ENCODE results near the gene PCGF1. TPM values are rescaled to one million over a fixed set of nuclear protein-coding genes. Genes with fewer than 3 reads are reported as not detected.

The PCGF1 gene
- total and polyA plus RNA-seq, 2 of the 13 experiments (the other 11 are each of a cell fraction or from before 2014, with no cell fraction given) = 20.4 to 22.6 TPM

DNA sequence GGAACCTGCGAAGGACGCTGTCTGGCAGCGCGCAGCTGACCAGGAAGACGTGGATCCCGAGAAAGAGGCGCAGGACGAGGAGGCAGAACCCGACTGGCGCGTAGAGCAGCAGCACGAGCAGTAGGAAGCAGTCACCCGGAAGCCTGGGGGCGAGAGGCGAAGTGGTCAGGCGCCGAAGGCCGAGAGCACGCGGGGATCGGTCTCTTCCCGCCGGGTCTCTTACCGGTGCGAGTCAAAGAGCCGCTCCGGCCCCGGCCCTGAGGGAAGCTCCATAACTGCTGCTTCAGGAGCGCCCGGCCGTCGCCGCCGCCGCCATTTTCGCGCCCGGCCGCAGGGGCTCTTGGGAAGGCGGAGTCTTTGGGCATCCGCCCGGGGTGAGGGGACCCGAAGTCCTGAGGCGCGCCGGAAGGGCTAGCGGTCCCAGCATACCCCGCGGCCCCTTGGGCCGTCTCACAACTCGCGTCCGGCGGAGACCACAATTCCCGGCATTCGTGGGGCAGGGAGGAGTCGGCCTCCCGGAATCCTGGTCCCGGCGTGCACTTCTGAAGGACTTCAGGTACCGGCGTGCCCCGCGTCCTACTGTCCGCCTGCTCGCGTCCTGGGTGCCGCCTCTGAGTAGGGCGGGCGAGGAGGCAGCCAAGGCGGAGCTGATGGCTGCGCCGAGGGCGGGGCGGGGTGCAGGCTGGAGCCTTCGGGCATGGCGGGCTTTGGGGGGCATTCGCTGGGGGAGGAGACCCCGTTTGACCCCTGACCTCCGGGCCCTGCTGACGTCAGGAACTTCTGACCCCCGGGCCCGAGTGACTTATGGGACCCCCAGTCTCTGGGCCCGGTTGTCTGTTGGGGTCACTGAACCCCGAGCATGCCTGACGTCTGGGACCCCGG, 22.1 kb upstream of the PCGF1 start, which contains the start of the genes AUP1 and HTRA2 (continued):
- TF ChIP-seq, protein P1, sequence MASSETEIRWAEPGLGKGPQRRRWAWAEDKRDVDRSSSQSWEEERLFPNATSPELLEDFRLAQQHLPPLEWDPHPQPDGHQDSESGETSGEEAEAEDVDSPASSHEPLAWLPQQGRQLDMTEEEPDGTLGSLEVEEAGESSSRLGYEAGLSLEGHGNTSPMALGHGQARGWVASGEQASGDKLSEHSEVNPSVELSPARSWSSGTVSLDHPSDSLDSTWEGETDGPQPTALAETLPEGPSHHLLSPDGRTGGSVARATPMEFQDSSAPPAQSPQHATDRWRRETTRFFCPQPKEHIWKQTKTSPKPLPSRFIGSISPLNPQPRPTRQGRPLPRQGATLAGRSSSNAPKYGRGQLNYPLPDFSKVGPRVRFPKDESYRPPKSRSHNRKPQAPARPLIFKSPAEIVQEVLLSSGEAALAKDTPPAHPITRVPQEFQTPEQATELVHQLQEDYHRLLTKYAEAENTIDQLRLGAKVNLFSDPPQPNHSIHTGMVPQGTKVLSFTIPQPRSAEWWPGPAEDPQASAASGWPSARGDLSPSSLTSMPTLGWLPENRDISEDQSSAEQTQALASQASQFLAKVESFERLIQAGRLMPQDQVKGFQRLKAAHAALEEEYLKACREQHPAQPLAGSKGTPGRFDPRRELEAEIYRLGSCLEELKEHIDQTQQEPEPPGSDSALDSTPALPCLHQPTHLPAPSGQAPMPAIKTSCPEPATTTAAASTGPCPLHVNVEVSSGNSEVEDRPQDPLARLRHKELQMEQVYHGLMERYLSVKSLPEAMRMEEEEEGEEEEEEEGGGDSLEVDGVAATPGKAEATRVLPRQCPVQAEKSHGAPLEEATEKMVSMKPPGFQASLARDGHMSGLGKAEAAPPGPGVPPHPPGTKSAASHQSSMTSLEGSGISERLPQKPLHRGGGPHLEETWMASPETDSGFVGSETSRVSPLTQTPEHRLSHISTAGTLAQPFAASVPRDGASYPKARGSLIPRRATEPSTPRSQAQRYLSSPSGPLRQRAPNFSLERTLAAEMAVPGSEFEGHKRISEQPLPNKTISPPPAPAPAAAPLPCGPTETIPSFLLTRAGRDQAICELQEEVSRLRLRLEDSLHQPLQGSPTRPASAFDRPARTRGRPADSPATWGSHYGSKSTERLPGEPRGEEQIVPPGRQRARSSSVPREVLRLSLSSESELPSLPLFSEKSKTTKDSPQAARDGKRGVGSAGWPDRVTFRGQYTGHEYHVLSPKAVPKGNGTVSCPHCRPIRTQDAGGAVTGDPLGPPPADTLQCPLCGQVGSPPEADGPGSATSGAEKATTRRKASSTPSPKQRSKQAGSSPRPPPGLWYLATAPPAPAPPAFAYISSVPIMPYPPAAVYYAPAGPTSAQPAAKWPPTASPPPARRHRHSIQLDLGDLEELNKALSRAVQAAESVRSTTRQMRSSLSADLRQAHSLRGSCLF (CRISPR knock-in tag; IDR thresholded peaks at IDR 0.05; ENCODE audit: borderline replicate concordance) = no peak
- TF ChIP-seq ZNF572 (CRISPR knock-in tag; IDR thresholded peaks at IDR 0.05) (no peak; the same call in 1 of the 2 replicates), RAD21 (CRISPR knock-in tag; IDR thresholded peaks at IDR 0.05) (peak; percentile 52), CBX1 (IDR thresholded peaks at IDR 0.05; ENCODE audit: low read depth) (peak; percentile 16), ZNF605 (CRISPR knock-in tag; IDR thresholded peaks at IDR 0.05) (peak; percentile 97), PHF8 (CRISPR knock-in tag; IDR thresholded peaks at IDR 0.05) (peak; percentile 95), RBM22 (optimal IDR thresholded peaks at IDR 0.05; ENCODE audit: low read length) (no peak), ZNF382 (CRISPR knock-in tag; IDR thresholded peaks at IDR 0.05; ENCODE audit: borderline replicate concordance) (no peak), ZNF432 (CRISPR knock-in tag; IDR thresholded peaks at IDR 0.05; ENCODE audit: borderline replicate concordance) (no peak), TARDBP (CRISPR knock-in tag; IDR thresholded peaks at IDR 0.05) (peak; percentile 98), DR1 (CRISPR knock-in tag; IDR thresholded peaks at IDR 0.05) (peak; percentile 89), ZNF292 (CRISPR knock-in tag; IDR thresholded peaks at IDR 0.05; ENCODE audit: borderline replicate concordance, low read depth) (no peak; the same call in 1 of the 2 replicates), PAWR (CRISPR knock-in tag; IDR thresholded peaks at IDR 0.05; ENCODE audit: borderline replicate concordance) (no peak), NONO (IDR thresholded peaks at IDR 0.05) (no peak), NONO (CRISPR knock-in tag; conservative IDR thresholded peaks at IDR 0.05) (peak; percentile 85; the same call in 1 of the 2 replicates)
- TF ChIP-seq, protein P2, sequence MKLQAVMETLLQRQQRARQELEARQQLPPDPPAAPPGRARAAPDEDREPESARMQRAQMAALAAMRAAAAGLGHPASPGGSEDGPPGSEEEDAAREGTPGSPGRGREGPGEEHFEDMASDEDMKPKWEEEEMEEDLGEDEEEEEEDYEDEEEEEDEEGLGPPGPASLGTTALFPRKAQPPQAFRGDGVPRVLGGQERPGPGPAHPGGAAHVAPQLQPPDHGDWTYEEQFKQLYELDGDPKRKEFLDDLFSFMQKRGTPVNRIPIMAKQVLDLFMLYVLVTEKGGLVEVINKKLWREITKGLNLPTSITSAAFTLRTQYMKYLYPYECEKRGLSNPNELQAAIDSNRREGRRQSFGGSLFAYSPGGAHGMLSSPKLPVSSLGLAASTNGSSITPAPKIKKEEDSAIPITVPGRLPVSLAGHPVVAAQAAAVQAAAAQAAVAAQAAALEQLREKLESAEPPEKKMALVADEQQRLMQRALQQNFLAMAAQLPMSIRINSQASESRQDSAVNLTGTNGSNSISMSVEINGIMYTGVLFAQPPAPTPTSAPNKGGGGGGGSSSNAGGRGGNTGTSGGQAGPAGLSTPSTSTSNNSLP (IDR thresholded peaks at IDR 0.05; ENCODE audit: low read depth, low read length) = no peak
- TF ChIP-seq, protein P3, sequence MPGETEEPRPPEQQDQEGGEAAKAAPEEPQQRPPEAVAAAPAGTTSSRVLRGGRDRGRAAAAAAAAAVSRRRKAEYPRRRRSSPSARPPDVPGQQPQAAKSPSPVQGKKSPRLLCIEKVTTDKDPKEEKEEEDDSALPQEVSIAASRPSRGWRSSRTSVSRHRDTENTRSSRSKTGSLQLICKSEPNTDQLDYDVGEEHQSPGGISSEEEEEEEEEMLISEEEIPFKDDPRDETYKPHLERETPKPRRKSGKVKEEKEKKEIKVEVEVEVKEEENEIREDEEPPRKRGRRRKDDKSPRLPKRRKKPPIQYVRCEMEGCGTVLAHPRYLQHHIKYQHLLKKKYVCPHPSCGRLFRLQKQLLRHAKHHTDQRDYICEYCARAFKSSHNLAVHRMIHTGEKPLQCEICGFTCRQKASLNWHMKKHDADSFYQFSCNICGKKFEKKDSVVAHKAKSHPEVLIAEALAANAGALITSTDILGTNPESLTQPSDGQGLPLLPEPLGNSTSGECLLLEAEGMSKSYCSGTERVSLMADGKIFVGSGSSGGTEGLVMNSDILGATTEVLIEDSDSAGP (CRISPR knock-in tag; IDR thresholded peaks at IDR 0.05; ENCODE audit: borderline replicate concordance) = peak; percentile 91; the same call in 1 of the 2 replicates
- TF ChIP-seq, protein P4, sequence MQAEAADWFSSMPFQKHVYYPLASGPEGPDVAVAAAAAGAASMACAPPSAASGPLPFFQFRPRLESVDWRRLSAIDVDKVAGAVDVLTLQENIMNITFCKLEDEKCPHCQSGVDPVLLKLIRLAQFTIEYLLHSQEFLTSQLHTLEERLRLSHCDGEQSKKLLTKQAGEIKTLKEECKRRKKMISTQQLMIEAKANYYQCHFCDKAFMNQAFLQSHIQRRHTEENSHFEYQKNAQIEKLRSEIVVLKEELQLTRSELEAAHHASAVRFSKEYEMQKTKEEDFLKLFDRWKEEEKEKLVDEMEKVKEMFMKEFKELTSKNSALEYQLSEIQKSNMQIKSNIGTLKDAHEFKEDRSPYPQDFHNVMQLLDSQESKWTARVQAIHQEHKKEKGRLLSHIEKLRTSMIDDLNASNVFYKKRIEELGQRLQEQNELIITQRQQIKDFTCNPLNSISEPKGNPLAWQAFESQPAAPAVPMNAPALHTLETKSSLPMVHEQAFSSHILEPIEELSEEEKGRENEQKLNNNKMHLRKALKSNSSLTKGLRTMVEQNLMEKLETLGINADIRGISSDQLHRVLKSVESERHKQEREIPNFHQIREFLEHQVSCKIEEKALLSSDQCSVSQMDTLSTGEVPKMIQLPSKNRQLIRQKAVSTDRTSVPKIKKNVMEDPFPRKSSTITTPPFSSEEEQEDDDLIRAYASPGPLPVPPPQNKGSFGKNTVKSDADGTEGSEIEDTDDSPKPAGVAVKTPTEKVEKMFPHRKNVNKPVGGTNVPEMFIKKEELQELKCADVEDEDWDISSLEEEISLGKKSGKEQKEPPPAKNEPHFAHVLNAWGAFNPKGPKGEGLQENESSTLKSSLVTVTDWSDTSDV (CRISPR knock-in tag; IDR thresholded peaks at IDR 0.05) = peak; percentile 65; the same call in 1 of the 2 replicates
